Activated CD8-positive, alpha-beta memory T cell treated with anti-CD3 and anti-CD28 coated beads, Interleukin-2, amount 50 U/mL, for 48 hours (primary cell): ENCODE data around the gene ERCC8.

Experiments used
- DNase-seq: peaks from one replicate; pipeline ENCODE4 v3.0.0-alpha.2; 2020

Gene ERCC8

GRCh38 chr5:60830581-60831127, 114.2 kb downstream of the ERCC8 start:
- DNase-seq = no peak

- no peak for DNase-seq
These were observed 115.2 kb downstream of the ERCC8 start for GRCh38 chr5:60829490-60830266.

GRCh38 chr5:60827201-60827600, 117.7 kb downstream of the ERCC8 start:
- no peak for DNase-seq

- DNase-seq = no peak
These were observed 118.2 kb downstream of the ERCC8 start for GRCh38 chr5:60826653-60827052.
